ENCODE results near the gene CENPV. TPM values are rescaled to one million over a fixed set of nuclear protein-coding genes. Genes with fewer than 3 reads are reported as not detected.

The CENPV gene
- total and polyA plus RNA-seq, 2 experiments from 2014 or later, result 8.7 to 11.8 TPM

DNA sequence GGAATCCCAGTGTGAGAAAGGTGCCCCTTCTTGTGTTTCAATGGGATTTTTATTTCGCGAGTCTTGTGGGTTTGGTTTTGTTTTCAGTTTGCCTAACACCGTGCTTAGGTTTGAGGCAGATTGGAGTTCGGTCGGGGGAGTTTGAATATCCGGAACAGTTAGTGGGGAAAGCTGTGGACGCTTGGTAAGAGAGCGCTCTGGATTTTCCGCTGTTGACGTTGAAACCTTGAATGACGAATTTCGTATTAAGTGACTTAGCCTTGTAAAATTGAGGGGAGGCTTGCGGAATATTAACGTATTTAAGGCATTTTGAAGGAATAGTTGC, 28.2 kb upstream of the CENPV start:
- H2AFZ ChIP-seq, result 0 out of 2 replicates have a peak overlapping the region, but pooled peaks have one; percentile 10
- 3% methylated on average over 14 of the region's 14 CpGs for WGBS, 2 experiments (ENCODE audit: low coverage in 1 of 2, low lambda C conversion rate in 2 of 2, missing lambda C conversion rate in 2 of 2)

DNA sequence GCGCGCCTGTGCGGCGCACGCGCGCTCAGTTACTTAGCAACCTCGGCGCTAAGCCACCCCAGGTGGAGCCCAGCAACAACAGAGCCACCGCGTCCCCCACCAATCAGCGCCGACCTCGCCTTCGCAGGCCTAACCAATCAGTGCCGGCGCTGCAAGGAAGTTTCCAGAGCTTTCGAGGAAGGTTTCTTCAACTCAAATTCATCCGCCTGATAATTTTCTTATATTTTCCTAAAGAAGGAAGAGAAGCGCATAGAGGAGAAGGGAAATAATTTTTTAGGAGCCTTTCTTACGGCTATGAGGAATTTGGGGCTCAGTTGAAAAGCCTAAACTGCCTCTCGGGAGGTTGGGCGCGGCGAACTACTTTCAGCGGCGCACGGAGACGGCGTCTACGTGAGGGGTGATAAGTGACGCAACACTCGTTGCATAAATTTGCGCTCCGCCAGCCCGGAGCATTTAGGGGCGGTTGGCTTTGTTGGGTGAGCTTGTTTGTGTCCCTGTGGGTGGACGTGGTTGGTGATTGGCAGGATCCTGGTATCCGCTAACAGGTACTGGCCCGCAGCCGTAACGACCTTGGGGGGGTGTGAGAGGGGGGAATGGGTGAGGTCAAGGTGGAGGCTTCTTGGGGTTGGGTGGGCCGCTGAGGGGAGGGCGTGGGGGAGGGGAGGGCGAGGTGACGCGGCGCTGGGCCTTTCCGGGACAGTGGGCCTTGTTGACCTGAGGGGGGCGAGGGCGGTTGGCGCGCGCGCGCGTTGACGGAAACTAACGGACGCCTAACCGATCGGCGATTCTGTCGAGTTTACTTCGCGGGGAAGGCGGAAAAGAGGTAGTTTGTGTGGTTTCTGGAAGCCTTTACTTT, 27.6 kb upstream of the CENPV start, which contains the start of gene UBB:
Gene UBB (plus strand): TSS at position 452 of the 856 bp plus-strand sequence. CDS start 817 bp downstream, outside the sequence.
- Histone ChIP-seq H3K36me3 (ENCODE audit: low read depth) (peaks cover 15% of the 10 kb centered on the region), H3K79me2 (ENCODE audit: insufficient read depth) (peaks cover 36% of the 10 kb centered on the region)
- WGBS, 2 experiments (ENCODE audit: low coverage in 1 of 2, low lambda C conversion rate in 2 of 2, missing lambda C conversion rate in 2 of 2), result 1% methylated on average over 50 to 67 of the region's 67 CpGs

More for the DNA sequence above, 28.2 kb upstream of the CENPV start:
- DNase-seq, result peak; percentile 73
- in situ Hi-C loops (cut with MboI), result no loop called here
- Histone ChIP-seq H3F3A (ENCODE audit: insufficient read depth) (peaks cover 40% of the 10 kb centered on the region), H3K27ac (peak overlapping the region; percentile 89), H3K9me2 (ENCODE audit: insufficient read depth) (no peaks in the 10 kb centered on the region), H3K4me3 (peak overlapping the region; percentile 91), H3K4me1 (ENCODE audit: insufficient read depth) (peaks cover 25% of the 10 kb centered on the region), H4K20me1 (ENCODE audit: insufficient read depth) (peaks cover 5% of the 10 kb centered on the region; the same call in 1 of the 2 replicates), H3K9me3 (ENCODE audit: low read depth) (no peaks in the 10 kb centered on the region), H3K4me2 (ENCODE audit: unreplicated experiment) (peak overlapping the region; percentile 91), H3K36me3 (ENCODE audit: low read depth) (peaks cover 15% of the 10 kb centered on the region), H3K9ac (peak overlapping the region; percentile 92), H3K27me3 (replicated peaks; ENCODE audit: insufficient read depth) (no peaks in the 10 kb centered on the region), H3K79me2 (ENCODE audit: insufficient read depth) (peaks cover 36% of the 10 kb centered on the region)
- TF ChIP-seq EZH2phosphoT487 (IDR thresholded peaks at IDR 0.05; ENCODE audit: insufficient read depth, low read depth) (no peak), EZH2 (IDR thresholded peaks at IDR 0.05; ENCODE audit: insufficient read depth, poor library complexity, severe bottlenecking) (no peak)

DNA sequence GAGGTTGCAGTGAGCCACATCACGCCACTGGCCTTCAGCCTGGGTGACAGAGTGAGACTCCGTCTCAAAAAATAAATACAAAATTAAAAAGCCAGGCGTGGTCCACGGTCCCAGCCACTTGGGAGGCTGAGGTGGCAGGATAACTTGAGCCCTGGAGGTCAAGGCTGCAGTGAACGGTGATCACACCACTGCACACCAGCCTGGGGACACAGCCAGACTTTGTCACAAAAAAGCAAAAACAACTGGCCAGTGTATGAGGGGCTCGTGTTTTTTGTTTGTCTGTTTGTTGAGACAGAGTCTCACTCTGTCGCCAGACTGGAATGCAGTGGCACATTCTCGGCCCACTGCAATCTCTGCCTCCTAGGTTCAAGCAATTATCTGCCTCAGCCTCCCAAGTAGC, 26.4 kb upstream of the CENPV start:
- in situ Hi-C loops (cut with MboI), result no loop called here
- Histone ChIP-seq H3K4me2 (ENCODE audit: unreplicated experiment) (no peak overlapping the region), H3K4me3 (no peak overlapping the region), H3K9ac (no peak overlapping the region), H3K27me3 (replicated peaks; ENCODE audit: insufficient read depth) (no peaks in the 10 kb centered on the region), H2AFZ (no peak overlapping the region), H3K27ac (no peak overlapping the region), H3F3A (ENCODE audit: insufficient read depth) (peaks cover 34% of the 10 kb centered on the region), H3K4me1 (ENCODE audit: insufficient read depth) (peaks cover 25% of the 10 kb centered on the region), H3K79me2 (ENCODE audit: insufficient read depth) (peaks cover 36% of the 10 kb centered on the region), H4K20me1 (ENCODE audit: insufficient read depth) (peaks cover 5% of the 10 kb centered on the region; the same call in 1 of the 2 replicates), H3K9me3 (ENCODE audit: low read depth) (no peaks in the 10 kb centered on the region), H3K36me3 (ENCODE audit: low read depth) (peaks cover 15% of the 10 kb centered on the region), H3K9me2 (ENCODE audit: insufficient read depth) (no peaks in the 10 kb centered on the region)
- WGBS, 2 experiments (ENCODE audit: low coverage in 1 of 2, low lambda C conversion rate in 2 of 2, missing lambda C conversion rate in 2 of 2), result 66 to 77% methylated on average over 8 of the region's 8 CpGs
- DNase-seq, result no peak
- no peak for TF ChIP-seq EZH2 (IDR thresholded peaks at IDR 0.05; ENCODE audit: insufficient read depth, poor library complexity, severe bottlenecking)
- no peak for TF ChIP-seq EZH2phosphoT487 (IDR thresholded peaks at IDR 0.05; ENCODE audit: insufficient read depth, low read depth)

More for the DNA sequence above, 27.6 kb upstream of the CENPV start, which contains the start of gene UBB:
- no peaks in the 10 kb centered on the region for H3K9me3 ChIP-seq (ENCODE audit: low read depth)
- H4K20me1 ChIP-seq (ENCODE audit: insufficient read depth), result peaks cover 5% of the 10 kb centered on the region; the same call in 1 of the 2 replicates
- H3K9me2 ChIP-seq (ENCODE audit: insufficient read depth), result no peaks in the 10 kb centered on the region
- DNase-seq, result peak; percentile 99
- H3K4me1 ChIP-seq (ENCODE audit: insufficient read depth), result peaks cover 25% of the 10 kb centered on the region
- H3K4me3 ChIP-seq, result peak within 1 kb of the TSS; percentile 91
- H3K4me2 ChIP-seq (ENCODE audit: unreplicated experiment), result peak within 1 kb of the TSS; percentile 91
- H3F3A ChIP-seq (ENCODE audit: insufficient read depth), result peaks cover 40% of the 10 kb centered on the region
- H3K27ac ChIP-seq, result peak within 1 kb of the TSS; percentile 89
- TF ChIP-seq EZH2 (IDR thresholded peaks at IDR 0.05; ENCODE audit: insufficient read depth, poor library complexity, severe bottlenecking) (no peak), EZH2phosphoT487 (IDR thresholded peaks at IDR 0.05; ENCODE audit: insufficient read depth, low read depth) (no peak)
- H3K9ac ChIP-seq, result peak within 1 kb of the TSS; percentile 92
- peak within 1 kb of the TSS; percentile 95 for H2AFZ ChIP-seq
- in situ Hi-C loops (cut with MboI), result no loop called here
- no peaks in the 10 kb centered on the region for H3K27me3 ChIP-seq (replicated peaks; ENCODE audit: insufficient read depth)

DNA sequence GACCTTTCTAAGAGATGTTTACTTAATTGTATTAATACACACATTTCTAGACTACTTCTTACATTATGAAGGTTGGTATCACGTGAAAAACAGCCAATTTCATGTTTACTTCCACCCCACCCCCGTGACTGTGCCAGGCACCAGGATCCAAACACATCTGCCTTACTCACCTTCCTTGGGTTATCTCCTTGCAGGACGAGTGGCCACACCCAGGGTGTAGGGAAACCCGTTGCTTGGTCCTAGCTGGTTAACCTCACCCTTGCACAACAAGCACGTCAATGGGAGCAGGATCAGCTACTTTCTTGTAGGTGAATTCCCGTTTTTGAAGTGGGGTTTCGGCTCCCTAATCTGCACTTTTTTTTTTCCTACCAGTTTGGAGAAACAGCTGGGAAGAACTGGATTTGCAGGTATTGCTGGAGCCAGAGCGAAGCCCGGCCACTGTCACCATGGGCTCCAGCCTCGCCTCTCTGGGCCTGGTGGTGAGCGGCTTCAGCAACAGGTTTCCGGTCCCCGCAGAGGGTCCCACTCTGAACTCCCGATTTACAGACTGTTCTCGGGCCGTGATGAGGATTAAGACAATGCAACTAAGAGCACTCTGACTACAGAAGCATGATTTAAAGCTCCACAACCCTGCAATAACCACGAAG, 25.5 kb upstream of the CENPV start:
- Histone ChIP-seq H3K9ac (peak overlapping the region; percentile 29), H3K4me3 (no peak overlapping the region), H3K79me2 (ENCODE audit: insufficient read depth) (peaks cover 28% of the 10 kb centered on the region), H3K4me1 (ENCODE audit: insufficient read depth) (peaks cover 25% of the 10 kb centered on the region), H3K9me2 (ENCODE audit: insufficient read depth) (no peaks in the 10 kb centered on the region), H3K9me3 (ENCODE audit: low read depth) (no peaks in the 10 kb centered on the region), H3K27ac (peak overlapping the region; percentile 67), H3K4me2 (ENCODE audit: unreplicated experiment) (peak overlapping the region; percentile 55), H3K27me3 (replicated peaks; ENCODE audit: insufficient read depth) (no peaks in the 10 kb centered on the region), H3F3A (ENCODE audit: insufficient read depth) (peaks cover 25% of the 10 kb centered on the region), H2AFZ (peak overlapping the region; percentile 36), H3K36me3 (ENCODE audit: low read depth) (peaks cover 15% of the 10 kb centered on the region), H4K20me1 (ENCODE audit: insufficient read depth) (peaks cover 5% of the 10 kb centered on the region; the same call in 1 of the 2 replicates)
- in situ Hi-C loops (cut with MboI), result no loop called here
- peak; percentile 27 for DNase-seq
- TF ChIP-seq EZH2 (IDR thresholded peaks at IDR 0.05; ENCODE audit: insufficient read depth, poor library complexity, severe bottlenecking) (no peak), EZH2phosphoT487 (IDR thresholded peaks at IDR 0.05; ENCODE audit: insufficient read depth, low read depth) (no peak)
- WGBS, 2 experiments (ENCODE audit: low coverage in 1 of 2, low lambda C conversion rate in 2 of 2, missing lambda C conversion rate in 2 of 2), result 65 to 67% methylated on average over 17 of the region's 17 CpGs
